Measurements from ENCODE around the gene ETV4. TPM values are rescaled to one million over a fixed set of nuclear protein-coding genes. Genes with fewer than 3 reads are reported as not detected.
A peak's percentile ranks its signal among the peaks of the same experiment; 100 is the strongest.

ETV4 gene
- total RNA-seq, 6 experiments from 2014 or later: 4.7 to 6.9 (median 5.8) TPM

DNA sequence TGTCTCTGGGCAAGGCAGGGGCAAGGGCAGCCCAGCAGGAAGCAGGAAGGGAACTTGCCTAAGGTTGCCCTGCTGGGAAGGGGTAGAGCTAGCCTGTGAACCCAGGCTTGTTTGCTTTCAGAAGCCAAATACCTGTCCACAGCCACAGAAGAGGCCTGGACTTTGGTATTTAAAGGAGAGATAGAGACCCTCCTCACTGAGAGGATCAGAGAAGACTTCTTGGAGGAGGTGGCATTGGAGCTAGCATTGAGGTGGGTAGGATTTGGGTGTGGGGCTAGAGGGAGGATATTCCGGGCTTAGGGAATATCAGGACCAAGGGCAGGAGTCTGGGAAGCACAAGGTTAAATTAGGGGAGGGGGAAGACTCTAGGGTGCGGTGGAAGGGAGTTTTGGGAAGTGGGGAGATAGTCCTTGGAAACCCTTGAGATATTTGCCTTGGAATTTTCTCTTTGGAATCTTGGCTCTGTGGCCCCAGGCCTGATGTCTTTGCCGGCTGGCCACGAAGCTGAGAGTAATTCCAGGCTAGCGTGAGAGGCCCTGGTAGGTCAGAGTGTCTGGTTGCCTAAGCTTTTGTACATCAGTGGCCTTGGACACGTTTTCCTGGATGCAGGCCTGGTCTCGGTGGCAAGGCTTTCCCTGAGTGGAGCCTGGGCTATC lies 13.1 kb upstream of the ETV4 start:
- TF ChIP-seq, protein P1, sequence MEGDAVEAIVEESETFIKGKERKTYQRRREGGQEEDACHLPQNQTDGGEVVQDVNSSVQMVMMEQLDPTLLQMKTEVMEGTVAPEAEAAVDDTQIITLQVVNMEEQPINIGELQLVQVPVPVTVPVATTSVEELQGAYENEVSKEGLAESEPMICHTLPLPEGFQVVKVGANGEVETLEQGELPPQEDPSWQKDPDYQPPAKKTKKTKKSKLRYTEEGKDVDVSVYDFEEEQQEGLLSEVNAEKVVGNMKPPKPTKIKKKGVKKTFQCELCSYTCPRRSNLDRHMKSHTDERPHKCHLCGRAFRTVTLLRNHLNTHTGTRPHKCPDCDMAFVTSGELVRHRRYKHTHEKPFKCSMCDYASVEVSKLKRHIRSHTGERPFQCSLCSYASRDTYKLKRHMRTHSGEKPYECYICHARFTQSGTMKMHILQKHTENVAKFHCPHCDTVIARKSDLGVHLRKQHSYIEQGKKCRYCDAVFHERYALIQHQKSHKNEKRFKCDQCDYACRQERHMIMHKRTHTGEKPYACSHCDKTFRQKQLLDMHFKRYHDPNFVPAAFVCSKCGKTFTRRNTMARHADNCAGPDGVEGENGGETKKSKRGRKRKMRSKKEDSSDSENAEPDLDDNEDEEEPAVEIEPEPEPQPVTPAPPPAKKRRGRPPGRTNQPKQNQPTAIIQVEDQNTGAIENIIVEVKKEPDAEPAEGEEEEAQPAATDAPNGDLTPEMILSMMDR (IDR thresholded peaks at IDR 0.05): no peak
- Mint-ChIP-seq H3K4me1 (ENCODE audit: low read depth) (peaks cover 33% of the 10 kb centered on the region), H3K4me3 (no peak overlapping the region), H3K36me3 (ENCODE audit: low read depth) (no peaks in the 10 kb centered on the region), H3K27ac (no peak overlapping the region), H3K27me3 (ENCODE audit: insufficient read depth) (peaks cover 9% of the 10 kb centered on the region), H3K9me3 (no peaks in the 10 kb centered on the region)
- no peak for DNase-seq

DNA sequence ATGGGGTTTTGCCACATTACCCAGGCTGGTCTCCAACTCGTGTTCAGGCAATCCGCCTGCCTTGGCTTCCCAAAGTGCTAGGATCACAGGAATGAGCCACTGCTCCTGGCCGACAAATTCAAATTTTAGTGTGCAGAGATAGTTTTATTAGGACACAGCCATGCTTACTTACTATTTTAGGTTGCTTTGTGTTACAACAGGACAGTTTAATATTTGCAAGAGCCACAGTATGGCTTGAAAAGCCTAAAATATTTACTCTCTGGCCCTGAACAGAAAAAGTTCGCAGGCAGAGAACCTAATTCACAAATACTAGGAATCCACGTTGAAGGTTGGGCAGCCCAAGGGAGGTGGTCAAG lies 12.6 kb upstream of the ETV4 start:
- Mint-ChIP-seq H3K27me3 (ENCODE audit: insufficient read depth) (peaks cover 9% of the 10 kb centered on the region), H3K27ac (no peak overlapping the region), H3K4me3 (no peak overlapping the region), H3K36me3 (ENCODE audit: low read depth) (no peaks in the 10 kb centered on the region), H3K4me1 (ENCODE audit: low read depth) (peaks cover 33% of the 10 kb centered on the region), H3K9me3 (no peaks in the 10 kb centered on the region)
- no peak for DNase-seq
- TF ChIP-seq, protein P1 (IDR thresholded peaks at IDR 0.05): no peak

DNA sequence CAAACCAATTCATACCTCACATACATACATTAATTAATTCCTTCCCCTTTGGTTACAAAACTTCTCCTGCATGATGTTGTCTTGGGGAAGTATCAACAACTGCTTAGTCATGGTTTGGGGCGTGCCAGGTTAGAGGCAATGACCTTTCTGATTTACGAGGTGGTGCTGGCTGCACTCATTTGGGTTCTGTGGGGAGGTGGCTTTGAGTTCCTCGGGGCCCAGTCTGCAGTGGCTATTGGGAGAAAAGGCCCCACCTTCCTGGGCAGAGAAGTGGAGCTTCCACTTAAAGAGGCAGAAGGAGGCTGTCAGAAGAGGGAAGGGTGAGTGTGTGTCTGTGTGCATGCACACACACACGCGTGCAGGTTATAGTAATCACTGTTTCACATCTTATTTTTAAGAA lies 10.2 kb upstream of the ETV4 start:
- H3K27ac Mint-ChIP-seq: peak overlapping the region; percentile 81
- no peaks in the 10 kb centered on the region for H3K9me3 Mint-ChIP-seq
- TF ChIP-seq, protein P1 (IDR thresholded peaks at IDR 0.05): no peak
- peaks cover 29% of the 10 kb centered on the region for H3K4me1 Mint-ChIP-seq (ENCODE audit: low read depth)
- DNase-seq: peak; percentile 90
- H3K27me3 Mint-ChIP-seq (ENCODE audit: insufficient read depth): no peaks in the 10 kb centered on the region; the same call in 1 of the 2 replicates
- H3K36me3 Mint-ChIP-seq (ENCODE audit: low read depth): no peaks in the 10 kb centered on the region
- peak overlapping the region; percentile 44 for H3K4me3 Mint-ChIP-seq

DNA sequence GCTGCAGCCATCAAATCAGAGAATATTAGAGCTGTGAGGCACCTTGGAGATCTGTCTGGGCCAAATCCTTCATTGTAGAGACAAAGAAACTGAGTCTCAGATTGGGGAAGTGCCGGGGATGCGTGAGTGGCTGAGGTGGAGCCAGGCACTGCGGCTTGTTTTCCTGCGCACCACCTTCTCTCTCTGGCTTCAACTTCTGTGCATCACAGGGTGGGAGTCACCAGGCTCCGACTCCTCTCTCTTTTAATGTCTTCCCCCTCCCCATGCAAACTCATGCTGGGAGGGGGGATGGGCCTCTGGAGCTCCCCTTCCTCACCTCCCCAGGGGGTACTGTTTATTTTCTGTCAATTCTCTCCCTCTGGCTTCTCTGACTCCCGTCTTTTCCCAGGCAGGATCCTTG lies 8.7 kb upstream of the ETV4 start:
- no peaks in the 10 kb centered on the region; the same call in 1 of the 2 replicates for H3K27me3 Mint-ChIP-seq (ENCODE audit: insufficient read depth)
- H3K27ac Mint-ChIP-seq: no peak overlapping the region
- TF ChIP-seq, protein P1 (IDR thresholded peaks at IDR 0.05): no peak
- no peaks in the 10 kb centered on the region for H3K9me3 Mint-ChIP-seq
- H3K4me1 Mint-ChIP-seq (ENCODE audit: low read depth): peaks cover 23% of the 10 kb centered on the region
- DNase-seq: no peak
- no peaks in the 10 kb centered on the region for H3K36me3 Mint-ChIP-seq (ENCODE audit: low read depth)
- H3K4me3 Mint-ChIP-seq: no peak overlapping the region

DNA sequence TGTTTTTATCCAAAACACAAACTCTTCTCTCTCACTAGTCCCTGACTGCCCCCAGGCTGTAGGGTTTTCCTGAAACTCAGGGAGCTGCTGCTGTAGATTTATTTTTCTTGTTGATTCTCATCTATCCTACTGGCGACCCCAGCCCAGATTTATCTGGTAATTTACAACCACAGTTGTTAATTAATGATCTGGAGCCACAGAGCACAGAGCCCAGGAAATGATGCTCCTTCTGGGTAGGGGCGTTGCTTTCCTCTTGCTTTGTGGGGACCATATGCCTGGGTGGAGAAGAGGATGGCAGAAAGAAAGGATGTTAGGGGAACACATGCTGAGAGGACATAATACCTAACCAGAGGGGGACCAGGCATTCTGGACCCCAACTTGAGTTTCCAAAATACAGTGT lies 7.4 kb upstream of the ETV4 start:
- H3K4me3 Mint-ChIP-seq: no peak overlapping the region
- TF ChIP-seq, protein P1 (IDR thresholded peaks at IDR 0.05): no peak
- peaks cover 23% of the 10 kb centered on the region for H3K4me1 Mint-ChIP-seq (ENCODE audit: low read depth)
- H3K27me3 Mint-ChIP-seq (ENCODE audit: insufficient read depth): no peaks in the 10 kb centered on the region; the same call in 1 of the 2 replicates
- no peaks in the 10 kb centered on the region for H3K36me3 Mint-ChIP-seq (ENCODE audit: low read depth)
- DNase-seq: no peak
- H3K27ac Mint-ChIP-seq: no peak overlapping the region
- H3K9me3 Mint-ChIP-seq: no peaks in the 10 kb centered on the region

All from HFFc6 (cell line).